ENCODE measurements around the gene AQP5. TPM values are rescaled to one million over a fixed set of nuclear protein-coding genes. Genes with fewer than 3 reads are reported as not detected.

AQP5 gene
- total RNA-seq, 1 experiment from 2014 or later, result not detected

GRCh38 chr12:49960474-49961110 is 1.1 kb upstream of the AQP5 start:
- H3K27me3 ChIP-seq (replicated peaks), result peaks cover 18% of the 10 kb centered on the region; the same call in 1 of the 2 replicates

GRCh38 chr12:49961993-49962764 is 507 bp downstream of the AQP5 start:
- peaks cover 20% of the 10 kb centered on the region for H3K4me1 ChIP-seq (replicated peaks)

More at GRCh38 chr12:49960474-49961110, 1.1 kb upstream of the AQP5 start:
- Histone ChIP-seq H3K9me3 (replicated peaks) (no peaks in the 10 kb centered on the region), H3K4me3 (no peak overlapping the region), H3K4me1 (replicated peaks) (peaks cover 14% of the 10 kb centered on the region), H3K27ac (no peak overlapping the region), H3K36me3 (no peaks in the 10 kb centered on the region)
- DNase-seq (ENCODE audit: low read depth in 1 of 2, low spot score in 2 of 2), result no peak

GRCh38 chr12:49962861-49963765 is 1.4 kb downstream of the AQP5 start:
- no peaks in the 10 kb centered on the region for H3K9me3 ChIP-seq (replicated peaks)
- peaks cover 26% of the 10 kb centered on the region for H3K4me1 ChIP-seq (replicated peaks)
- no peak for DNase-seq (ENCODE audit: low read depth in 1 of 2, low spot score in 2 of 2)
- H3K27ac ChIP-seq, result no peak overlapping the region
- H3K27me3 ChIP-seq (replicated peaks), result peaks cover 18% of the 10 kb centered on the region; the same call in 1 of the 2 replicates
- no peaks in the 10 kb centered on the region for H3K36me3 ChIP-seq
- no peak overlapping the region for H3K4me3 ChIP-seq

More at GRCh38 chr12:49961993-49962764, 507 bp downstream of the AQP5 start:
- Histone ChIP-seq H3K4me3 (no peak overlapping the region), H3K36me3 (no peaks in the 10 kb centered on the region), H3K9me3 (replicated peaks) (no peaks in the 10 kb centered on the region), H3K27me3 (replicated peaks) (peaks cover 18% of the 10 kb centered on the region; the same call in 1 of the 2 replicates), H3K27ac (no peak overlapping the region)
- DNase-seq (ENCODE audit: low read depth in 1 of 2, low spot score in 2 of 2), result no peak

GRCh38 chr12:49963976-49964815 is 2.5 kb downstream of the AQP5 start:
- Histone ChIP-seq H3K4me3 (no peak overlapping the region), H3K4me1 (replicated peaks) (peaks cover 25% of the 10 kb centered on the region), H3K27ac (no peak overlapping the region), H3K27me3 (replicated peaks) (peaks cover 18% of the 10 kb centered on the region; the same call in 1 of the 2 replicates), H3K9me3 (replicated peaks) (no peaks in the 10 kb centered on the region), H3K36me3 (no peaks in the 10 kb centered on the region)
- no peak for DNase-seq (ENCODE audit: low read depth in 1 of 2, low spot score in 2 of 2)

GRCh38 chr12:49964849-49965624 is 3.4 kb downstream of the AQP5 start:
- no peaks in the 10 kb centered on the region for H3K9me3 ChIP-seq (replicated peaks)
- no peaks in the 10 kb centered on the region for H3K36me3 ChIP-seq
- H3K27me3 ChIP-seq (replicated peaks), result peaks cover 24% of the 10 kb centered on the region; the same call in 1 of the 2 replicates

GRCh38 chr12:49965836-49966235 is 4.2 kb downstream of the AQP5 start:
- DNase-seq (ENCODE audit: low read depth in 1 of 2, low spot score in 2 of 2), result peak in 1 of 2 experiments; percentile 30
- peaks cover 24% of the 10 kb centered on the region; the same call in 1 of the 2 replicates for H3K27me3 ChIP-seq (replicated peaks)
- peaks cover 15% of the 10 kb centered on the region for H3K4me1 ChIP-seq (replicated peaks)
- no peak overlapping the region for H3K4me3 ChIP-seq
- H3K36me3 ChIP-seq, result no peaks in the 10 kb centered on the region
- no peak overlapping the region for H3K27ac ChIP-seq
- no peaks in the 10 kb centered on the region for H3K9me3 ChIP-seq (replicated peaks)

More at GRCh38 chr12:49964849-49965624, 3.4 kb downstream of the AQP5 start:
- no peak overlapping the region for H3K4me3 ChIP-seq
- peaks cover 17% of the 10 kb centered on the region for H3K4me1 ChIP-seq (replicated peaks)
- H3K27ac ChIP-seq, result no peak overlapping the region
- no peak for DNase-seq (ENCODE audit: low read depth in 1 of 2, low spot score in 2 of 2)

GRCh38 chr12:49966511-49967041 is 4.9 kb downstream of the AQP5 start:
- no peaks in the 10 kb centered on the region for H3K36me3 ChIP-seq

GRCh38 chr12:49967042-49967776 is 5.5 kb downstream of the AQP5 start:
- peaks cover 19% of the 10 kb centered on the region; the same call in 1 of the 2 replicates for H3K27me3 ChIP-seq (replicated peaks)
- no peak overlapping the region for H3K4me3 ChIP-seq
- H3K36me3 ChIP-seq, result no peaks in the 10 kb centered on the region
- no peak overlapping the region for H3K27ac ChIP-seq
- peaks cover 11% of the 10 kb centered on the region for H3K4me1 ChIP-seq (replicated peaks)
- DNase-seq (ENCODE audit: low read depth in 1 of 2, low spot score in 2 of 2), result peak; percentile 79 to 83
- H3K9me3 ChIP-seq (replicated peaks), result no peaks in the 10 kb centered on the region

More at GRCh38 chr12:49966511-49967041, 4.9 kb downstream of the AQP5 start:
- no peaks in the 10 kb centered on the region for H3K9me3 ChIP-seq (replicated peaks)
- peaks cover 22% of the 10 kb centered on the region; the same call in 1 of the 2 replicates for H3K27me3 ChIP-seq (replicated peaks)
- H3K27ac ChIP-seq, result no peak overlapping the region
- peaks cover 11% of the 10 kb centered on the region for H3K4me1 ChIP-seq (replicated peaks)
- peak in 1 of 2 experiments; percentile 18 for DNase-seq (ENCODE audit: low read depth in 1 of 2, low spot score in 2 of 2)
- no peak overlapping the region for H3K4me3 ChIP-seq

- Histone ChIP-seq H3K9me3 (replicated peaks) (no peaks in the 10 kb centered on the region), H3K27ac (no peak overlapping the region), H3K4me3 (no peak overlapping the region), H3K4me1 (replicated peaks) (peaks cover 11% of the 10 kb centered on the region), H3K36me3 (no peaks in the 10 kb centered on the region), H3K27me3 (replicated peaks) (peaks cover 22% of the 10 kb centered on the region; the same call in 1 of the 2 replicates)
- DNase-seq (ENCODE audit: low read depth in 1 of 2, low spot score in 2 of 2), result peak in 1 of 2 experiments; percentile 25
Observed at GRCh38 chr12:49967777-49968250, 6.1 kb downstream of the AQP5 start.

- no peak overlapping the region for H3K27ac ChIP-seq
- H3K9me3 ChIP-seq (replicated peaks), result no peaks in the 10 kb centered on the region
- peaks cover 11% of the 10 kb centered on the region for H3K4me1 ChIP-seq (replicated peaks)
- no peak overlapping the region for H3K4me3 ChIP-seq
- peaks cover 20% of the 10 kb centered on the region; the same call in 1 of the 2 replicates for H3K27me3 ChIP-seq (replicated peaks)
- H3K36me3 ChIP-seq, result no peaks in the 10 kb centered on the region
- DNase-seq (ENCODE audit: low read depth in 1 of 2, low spot score in 2 of 2), result no peak
Observed at GRCh38 chr12:49968471-49968870, 6.8 kb downstream of the AQP5 start.

GRCh38 chr12:49969027-49969426 is 7.4 kb downstream of the AQP5 start:
- H3K27ac ChIP-seq, result no peak overlapping the region

More at GRCh38 chr12:49969027-49969426, 7.4 kb downstream of the AQP5 start:
- H3K9me3 ChIP-seq (replicated peaks), result no peaks in the 10 kb centered on the region
- H3K27me3 ChIP-seq (replicated peaks), result peaks cover 20% of the 10 kb centered on the region; the same call in 1 of the 2 replicates
- no peaks in the 10 kb centered on the region for H3K36me3 ChIP-seq
- H3K4me3 ChIP-seq, result no peak overlapping the region
- H3K4me1 ChIP-seq (replicated peaks), result peaks cover 12% of the 10 kb centered on the region
- DNase-seq (ENCODE audit: low read depth in 1 of 2, low spot score in 2 of 2), result no peak
